ENCODE results near the gene EPHA5. TPM values are rescaled to one million over a fixed set of nuclear protein-coding genes. Genes with fewer than 3 reads are reported as not detected.

Gene EPHA5
- total RNA-seq, 1 experiment from 2014 or later: not detected

- no peak for DNase-seq
- Histone ChIP-seq H2AFZ (no peak overlapping the region), H3K4me2 (no peak overlapping the region), H3K9me3 (ENCODE audit: insufficient read depth, low read depth) (no peaks in the 10 kb centered on the region), H4K20me1 (ENCODE audit: insufficient read depth) (no peaks in the 10 kb centered on the region), H3K36me3 (ENCODE audit: low read depth) (no peaks in the 10 kb centered on the region), H3K4me1 (replicated peaks; ENCODE audit: insufficient read depth) (no peaks in the 10 kb centered on the region), H3K4me3 (no peak overlapping the region), H3K9me2 (ENCODE audit: insufficient read depth) (no peaks in the 10 kb centered on the region), H3F3A (ENCODE audit: insufficient read depth, low read depth) (no peaks in the 10 kb centered on the region), H3K27ac (no peak overlapping the region), H3K27me3 (ENCODE audit: insufficient read depth, low read depth) (no peaks in the 10 kb centered on the region), H3K79me2 (ENCODE audit: low read depth) (no peaks in the 10 kb centered on the region)
- BruUV-seq (replicated peaks): no TSS peak
- TF ChIP-seq EZH2 (IDR thresholded peaks at IDR 0.05; ENCODE audit: low read depth): no peak
- TF ChIP-seq CTCF (conservative IDR thresholded peaks at IDR 0.05): no peak
- intact Hi-C loops (cut with micrococcal nuclease; ENCODE audit: unreplicated experiment): no loop called here
- POLR2A ChIA-PET (ENCODE audit: unreplicated experiment): no interaction called here
- CTCF ChIA-PET: no interaction called here
Observed at GRCh38 chr4:65535113-65535512, 135.2 kb downstream of the EPHA5 start.

- no peaks in the 10 kb centered on the region for H3K4me1 ChIP-seq (replicated peaks; ENCODE audit: insufficient read depth)
- intact Hi-C loops (cut with micrococcal nuclease; ENCODE audit: unreplicated experiment): no loop called here
- no peaks in the 10 kb centered on the region for H3F3A ChIP-seq (ENCODE audit: insufficient read depth, low read depth)
- ChIA-PET CTCF (no interaction called here), POLR2A (ENCODE audit: unreplicated experiment) (no interaction called here)
- no peak overlapping the region for H3K4me3 ChIP-seq
- no peak for DNase-seq
- H3K79me2 ChIP-seq (ENCODE audit: low read depth): no peaks in the 10 kb centered on the region
- no peak for TF ChIP-seq CTCF (conservative IDR thresholded peaks at IDR 0.05)
- TF ChIP-seq EZH2 (IDR thresholded peaks at IDR 0.05; ENCODE audit: low read depth): no peak
- H4K20me1 ChIP-seq (ENCODE audit: insufficient read depth): no peaks in the 10 kb centered on the region
- H3K9me2 ChIP-seq (ENCODE audit: insufficient read depth): no peaks in the 10 kb centered on the region
- H3K27me3 ChIP-seq (ENCODE audit: insufficient read depth, low read depth): no peaks in the 10 kb centered on the region
- BruUV-seq (replicated peaks): no TSS peak
- no peak overlapping the region for H3K4me2 ChIP-seq
- H3K9me3 ChIP-seq (ENCODE audit: insufficient read depth, low read depth): no peaks in the 10 kb centered on the region
- H3K27ac ChIP-seq: no peak overlapping the region
- no peak overlapping the region for H2AFZ ChIP-seq
- H3K36me3 ChIP-seq (ENCODE audit: low read depth): no peaks in the 10 kb centered on the region
Observed at GRCh38 chr4:65521666-65522065, 148.6 kb downstream of the EPHA5 start.

- no peaks in the 10 kb centered on the region for H3K79me2 ChIP-seq (ENCODE audit: low read depth)
- TF ChIP-seq EZH2 (IDR thresholded peaks at IDR 0.05; ENCODE audit: low read depth) (no peak), CTCF (conservative IDR thresholded peaks at IDR 0.05) (no peak)
- H2AFZ ChIP-seq: no peak overlapping the region
- H3K4me1 ChIP-seq (replicated peaks; ENCODE audit: insufficient read depth): no peaks in the 10 kb centered on the region
- no peaks in the 10 kb centered on the region for H3K36me3 ChIP-seq (ENCODE audit: low read depth)
- no TSS peak for BruUV-seq (replicated peaks)
- CTCF ChIA-PET: no interaction called here
- no peaks in the 10 kb centered on the region for H3K9me3 ChIP-seq (ENCODE audit: insufficient read depth, low read depth)
- no peaks in the 10 kb centered on the region for H3K9me2 ChIP-seq (ENCODE audit: insufficient read depth)
- no peaks in the 10 kb centered on the region for H3F3A ChIP-seq (ENCODE audit: insufficient read depth, low read depth)
- H3K4me3 ChIP-seq: no peak overlapping the region
- POLR2A ChIA-PET (ENCODE audit: unreplicated experiment): no interaction called here
- H3K27ac ChIP-seq: no peak overlapping the region
- H4K20me1 ChIP-seq (ENCODE audit: insufficient read depth): no peaks in the 10 kb centered on the region
- DNase-seq: no peak
- intact Hi-C loops (cut with micrococcal nuclease; ENCODE audit: unreplicated experiment): no loop called here
- H3K27me3 ChIP-seq (ENCODE audit: insufficient read depth, low read depth): no peaks in the 10 kb centered on the region
- no peak overlapping the region for H3K4me2 ChIP-seq
Observed at GRCh38 chr4:65515646-65516045, 154.6 kb downstream of the EPHA5 start.

Data from PC-9 (cell line).